K562 (cell line): ENCODE measurements around the gene SALL3. TPM values are rescaled to one million over a fixed set of nuclear protein-coding genes. Genes with fewer than 3 reads are reported as not detected.

Experiments used
- ATAC-seq: fragments of 200-7000 bp; cut with Tn5 transposase; 3 replicates; pipeline ENCODE4 v1.9.1; 2020; ENCODE audit warnings: moderate library complexity
- BruUV-seq: library from RNA; stranded (reverse); fragments of 400-500 nt; replicated peaks from 2 replicates; lab custom pipeline; 2021; lab: Mats Ljungman, UMichigan
- CTCF ChIA-PET: fragments of 300-600 bp; formaldehyde crosslinking; extraction: SDS; loops from one replicate; lab custom pipeline; 2021; ENCODE audit warnings: low intra/inter-chr PET ratio; lab: Yijun Ruan, JAX
- POLR2A ChIA-PET: fragments of 300-600, 350-650 bp; sonication (Branson Sonifier 250); formaldehyde crosslinking; extraction: SDS; loops from one replicate; lab custom pipeline; 2021; ENCODE audit warnings: antibody characterized with exemption, inconsistent platforms; lab: Yijun Ruan, JAX
- DNase-seq, 4 experiments: peaks; one replicate each; pipeline versions ENCODE4 v3.0.0 to v3.0.0-alpha.2; 2011 to 2018; ENCODE audit warnings: low spot score in 3 of 4, mixed read lengths in 3 of 4; ENCODE audit errors: extremely low read depth in 1 of 4
- FAIRE-seq: peaks from 2 replicates; lab custom pipeline; 2011; peaks lifted over from hg19 to GRCh38; lab: Jason Lieb, UNC
- H2AFZ ChIP-seq: 2 replicates; pipeline ENCODE4 v1.6.0; 2011; ENCODE audit warnings: low read depth, low read length, control low read depth, inconsistent platforms
- H3K27ac ChIP-seq: fragments of 200-600 bp; 3 replicates; pipeline ENCODE4 v1.8.0; 2011; ENCODE audit warnings: low read depth, mild to moderate bottlenecking, control low read depth, inconsistent platforms, low read length, moderate library complexity, mixed read lengths; ENCODE audit errors: extremely low read depth
- H3K27me3 ChIP-seq, 2 experiments: fragments of 300-600 bp in 1 of 2; 2 replicates in 1 of 2; 3 replicates in 1 of 2; pipeline versions ENCODE4 v1.6.0 to v1.8.0; 2011; ENCODE audit warnings: inconsistent platforms in 2 of 2, low read length in 2 of 2, mild to moderate bottlenecking in 1 of 2, mixed read lengths in 1 of 2, moderate library complexity in 1 of 2; ENCODE audit not compliant: control insufficient read depth in 2 of 2, insufficient read depth in 2 of 2
- H3K36me3 ChIP-seq: fragments of 300-600 bp; 3 replicates; pipeline ENCODE4 v1.8.0; 2011; ENCODE audit warnings: mild to moderate bottlenecking, low read length, inconsistent platforms; ENCODE audit not compliant: control insufficient read depth, insufficient read depth
- H3K4me1 ChIP-seq, 2 experiments: fragments of 200-600 bp in 1 of 2; replicated peaks in 1 of 2; 2 replicates in 1 of 2; 3 replicates in 1 of 2; pipeline versions ENCODE4 v1.5.1 to v1.8.0; 2011; ENCODE audit warnings: inconsistent platforms in 2 of 2, low read length in 2 of 2, mild to moderate bottlenecking in 1 of 2, mixed read lengths in 1 of 2, moderate library complexity in 1 of 2; ENCODE audit not compliant: control insufficient read depth in 2 of 2, insufficient read depth in 2 of 2
- H3K4me2 ChIP-seq: 2 replicates; pipeline ENCODE4 v1.6.1; 2011; ENCODE audit warnings: low read length, control low read depth, inconsistent platforms, mixed read lengths; ENCODE audit not compliant: insufficient read depth
- H3K4me3 ChIP-seq: fragments of 200-600 bp; sonication (generic), shearing (Covaris generic); 2 replicates; pipeline ENCODE4 v1.5.1; 2016; ENCODE audit warnings: control low read depth, inconsistent platforms
- H3K79me2 ChIP-seq: fragments of 200-600 bp; 3 replicates; pipeline ENCODE4 v1.8.0; 2011; ENCODE audit warnings: low read length, inconsistent platforms; ENCODE audit not compliant: control insufficient read depth, insufficient read depth
- H3K9ac ChIP-seq, 2 experiments: 2 replicates each; pipeline versions ENCODE4 v1.6.0 to v1.6.1; 2011; ENCODE audit warnings: low read depth in 2 of 2, low read length in 2 of 2, control low read depth in 1 of 2, inconsistent platforms in 1 of 2, mild to moderate bottlenecking in 1 of 2, mixed read lengths in 1 of 2; ENCODE audit not compliant: insufficient read depth in 1 of 2
- H3K9me1 ChIP-seq: one replicate; pipeline ENCODE4 v1.6.0; 2011; ENCODE audit warnings: inconsistent platforms, mild to moderate bottlenecking, low read length, moderate library complexity; ENCODE audit not compliant: control insufficient read depth, insufficient read depth
- H3K9me3 ChIP-seq: replicated peaks from 2 replicates; pipeline ENCODE4 v1.5.1; 2011; ENCODE audit warnings: low read depth, low read length, inconsistent platforms; ENCODE audit not compliant: control insufficient read depth, insufficient read depth
- H4K20me1 ChIP-seq: replicated peaks from 2 replicates; pipeline ENCODE4 v1.6.1; 2011; ENCODE audit warnings: low read length, inconsistent platforms, mixed read lengths; ENCODE audit not compliant: control insufficient read depth, insufficient read depth
- DIDO1 ChIP-seq: fragments of 450-650 bp; IDR thresholded peaks from 2 replicates; pipeline ENCODE4 v1.6.1; 2016; ENCODE audit warnings: low read depth, missing biosample characterization, missing genetic modification characterization
- ERF ChIP-seq: fragments of 450-650 bp; formaldehyde crosslinking; IDR thresholded peaks from 2 replicates; pipeline ENCODE4 v1.4.0; 2020; ENCODE audit warnings: mild to moderate bottlenecking, mixed read lengths
- WGBS: fragments of 100-300 bp; shearing (Covaris generic); methylation state at CpG from one replicate; pipeline ENCODE4 v1.1.6; 2016; ENCODE audit warnings: low coverage, mixed read lengths; ENCODE audit not compliant: insufficient coverage; ENCODE audit errors: missing lambda C conversion rate; 5-methylcytosine and 5-hydroxymethylcytosine counted together
- in situ Hi-C: fragments of 300-500 bp; cut with MboI; formaldehyde crosslinking; loops from 4 replicates; pipeline ENCODE4 v1.15.0; 2018; ENCODE audit warnings: inconsistent platforms, mixed read lengths
- intact Hi-C: fragments of 100-400 bp; cut with micrococcal nuclease; formaldehyde crosslinking; loops from 2 replicates; pipeline ENCODE4 v1.14.2; 2022
- polyA plus RNA-seq, 8 experiments: library from polyadenylated mRNA; depleted of rRNA in 4 of 8; stranded (reverse) in 5 of 8; unstranded in 3 of 8; fragments of >200 nt; fragmentation: Nextera tagmentation in 2 of 8; fragmentation: Illumina TruSeq in 1 of 8; extraction: Ambion mirVana in 2 of 8; extraction: Trizol in 1 of 8; gene quantifications; 2 replicates each; pipeline versions ENCODE4 v1.2.1 to v1.2.3, GENCODE V29; 2011 to 2014; ENCODE audit warnings: inconsistent platforms in 1 of 8, missing spikeins in 1 of 8
- total RNA-seq, 7 experiments: library from RNA; depleted of rRNA in 6 of 7; stranded (reverse); fragments of >200 nt in 6 of 7; fragmentation: Illumina TruSeq in 2 of 7; extraction: Trizol in 2 of 7; gene quantifications; 2 replicates each; pipeline versions ENCODE4 v1.2.1 to v1.2.3, GENCODE V29; 2011 to 2021; ENCODE audit warnings: low replicate concordance in 1 of 7
- TF ChIP-seq, protein P1 (sequence below): fragments of 250-450 bp; sonication (Bioruptor Pico); IDR thresholded peaks from 2 replicates; pipeline ENCODE4 v1.9.0; 2021; ENCODE audit warnings: mild to moderate bottlenecking
- TF ChIP-seq, protein P2 (sequence below), 2 experiments: IDR thresholded peaks; 2 replicates each; pipeline ENCODE4 v1.6.1; 2012; ENCODE audit warnings: improper control_type of control experiment in 2 of 2, low read depth in 2 of 2, low read length in 2 of 2, borderline replicate concordance in 1 of 2

SALL3 gene
- total and polyA plus RNA-seq, 9 of the 15 experiments (the other 6 are each of a cell fraction or from before 2014, with no cell fraction given), result not detected

DNA sequence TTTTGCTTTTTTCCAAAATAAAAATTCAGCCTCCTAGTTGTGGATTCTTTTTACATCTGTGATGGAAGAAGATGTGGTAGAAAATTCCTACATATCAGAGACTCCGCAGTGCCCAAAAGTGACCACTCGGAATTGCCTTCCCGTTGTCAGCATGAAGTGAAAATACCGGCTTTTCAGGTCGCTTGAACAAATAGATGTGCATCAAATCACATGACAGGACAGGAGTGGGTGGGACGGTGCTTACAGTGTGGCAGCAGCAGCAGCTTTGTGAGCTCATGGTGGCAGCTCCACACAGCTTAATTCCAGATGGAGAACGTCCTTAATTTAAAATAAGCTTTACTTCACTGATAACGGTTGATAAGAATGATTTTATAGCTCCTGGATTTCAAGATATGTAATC is 20.3 kb downstream of the SALL3 start:
- Histone ChIP-seq H3K9ac (no peak overlapping the region), H3K4me2 (no peak overlapping the region), H2AFZ (no peak overlapping the region), H3K36me3 (no peaks in the 10 kb centered on the region), H4K20me1 (no peaks in the 10 kb centered on the region), H3K9me3 (no peaks in the 10 kb centered on the region), H3K79me2 (no peaks in the 10 kb centered on the region), H3K27me3 (peaks cover 13 to 37% of the 10 kb centered on the region in 2 experiments), H3K4me3 (no peak overlapping the region), H3K9me1 (no peaks in the 10 kb centered on the region), H3K27ac (no peak overlapping the region), H3K4me1 (no peaks in the 10 kb centered on the region; a peak in 1 of 5 replicates)
- TF ChIP-seq, protein P1, sequence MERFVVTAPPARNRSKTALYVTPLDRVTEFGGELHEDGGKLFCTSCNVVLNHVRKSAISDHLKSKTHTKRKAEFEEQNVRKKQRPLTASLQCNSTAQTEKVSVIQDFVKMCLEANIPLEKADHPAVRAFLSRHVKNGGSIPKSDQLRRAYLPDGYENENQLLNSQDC, result no peak
- TF ChIP-seq DIDO1 (tag), result no peak
- TF ChIP-seq ERF, result no peak
- TF ChIP-seq, protein P2, sequence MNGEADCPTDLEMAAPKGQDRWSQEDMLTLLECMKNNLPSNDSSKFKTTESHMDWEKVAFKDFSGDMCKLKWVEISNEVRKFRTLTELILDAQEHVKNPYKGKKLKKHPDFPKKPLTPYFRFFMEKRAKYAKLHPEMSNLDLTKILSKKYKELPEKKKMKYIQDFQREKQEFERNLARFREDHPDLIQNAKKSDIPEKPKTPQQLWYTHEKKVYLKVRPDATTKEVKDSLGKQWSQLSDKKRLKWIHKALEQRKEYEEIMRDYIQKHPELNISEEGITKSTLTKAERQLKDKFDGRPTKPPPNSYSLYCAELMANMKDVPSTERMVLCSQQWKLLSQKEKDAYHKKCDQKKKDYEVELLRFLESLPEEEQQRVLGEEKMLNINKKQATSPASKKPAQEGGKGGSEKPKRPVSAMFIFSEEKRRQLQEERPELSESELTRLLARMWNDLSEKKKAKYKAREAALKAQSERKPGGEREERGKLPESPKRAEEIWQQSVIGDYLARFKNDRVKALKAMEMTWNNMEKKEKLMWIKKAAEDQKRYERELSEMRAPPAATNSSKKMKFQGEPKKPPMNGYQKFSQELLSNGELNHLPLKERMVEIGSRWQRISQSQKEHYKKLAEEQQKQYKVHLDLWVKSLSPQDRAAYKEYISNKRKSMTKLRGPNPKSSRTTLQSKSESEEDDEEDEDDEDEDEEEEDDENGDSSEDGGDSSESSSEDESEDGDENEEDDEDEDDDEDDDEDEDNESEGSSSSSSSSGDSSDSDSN (IDR thresholded peaks at IDR 0.05; ENCODE audit: borderline replicate concordance in 1 of 2, low read depth in 2 of 2, low read length in 2 of 2), result no peak
- WGBS, result 1% methylated on average over 8 of the region's 8 CpGs
- ATAC-seq (no peak), FAIRE-seq (no peak), DNase-seq (no peak)
- CTCF ChIA-PET, result no interaction called here
- intact Hi-C loops, result no loop called here
- in situ Hi-C loops, result no loop called here
- BruUV-seq, result no TSS peak
- POLR2A ChIA-PET, result no interaction called here
